PC-9 (cell line): ENCODE results near the gene CAST. TPM values are rescaled to one million over a fixed set of nuclear protein-coding genes. Genes with fewer than 3 reads are reported as not detected.
A peak's percentile ranks its signal among the peaks of the same experiment; 100 is the strongest.

ENCODE experiments used
- BruUV-seq: library from RNA; stranded (reverse); fragments of 400-500 nt; replicated peaks from 2 replicates; lab custom pipeline; 2021; lab: Mats Ljungman, UMichigan
- CTCF ChIA-PET: fragments of 300-600 bp; sonication (Branson Sonifier 250); formaldehyde crosslinking; loops from one replicate; lab custom pipeline; 2022; ENCODE audit warnings: antibody characterized with exemption; lab: Charles Lee
- POLR2A ChIA-PET: fragments of 300-600 bp; sonication (Branson Sonifier 250); formaldehyde crosslinking; loops from one replicate; lab custom pipeline; 2022; ENCODE audit warnings: antibody characterized with exemption; ENCODE audit not compliant: unreplicated experiment; lab: Charles Lee
- DNase-seq, 2 experiments: peaks; one replicate each; pipeline versions ENCODE4 v3.0.0 to v3.0.0-alpha.2; 2015 to 2022; ENCODE audit warnings: mixed read lengths in 1 of 2
- H2AFZ ChIP-seq: fragments of 200-600 bp; sonication (generic); 2 replicates; pipeline ENCODE4 v1.8.1; 2017; ENCODE audit warnings: antibody characterized with exemption
- H3F3A ChIP-seq: fragments of 200-600 bp; sonication (generic); 2 replicates; pipeline ENCODE4 v1.8.1; 2017; ENCODE audit warnings: antibody characterized with exemption, mild to moderate bottlenecking, low read depth; ENCODE audit not compliant: insufficient read depth
- H3K27ac ChIP-seq: fragments of 200-600 bp; sonication (generic); 2 replicates; pipeline ENCODE4 v1.6.1; 2016; ENCODE audit warnings: mixed run types
- H3K27me3 ChIP-seq: fragments of 200-600 bp; sonication (generic); 2 replicates; pipeline ENCODE4 v1.6.1; 2016; ENCODE audit warnings: low read depth, mixed run types; ENCODE audit not compliant: insufficient read depth
- H3K36me3 ChIP-seq: fragments of 200-600 bp; sonication (generic); 2 replicates; pipeline ENCODE4 v1.6.1; 2016; ENCODE audit warnings: low read depth, mixed run types
- H3K4me1 ChIP-seq: fragments of 200-600 bp; sonication (generic); replicated peaks from 2 replicates; pipeline ENCODE4 v1.6.1; 2016; ENCODE audit warnings: mixed run types; ENCODE audit not compliant: insufficient read depth
- H3K4me2 ChIP-seq: fragments of 200-600 bp; sonication (generic); 2 replicates; pipeline ENCODE4 v1.6.1; 2017; ENCODE audit warnings: mixed run types
- H3K4me3 ChIP-seq: fragments of 200-600 bp; sonication (generic); 2 replicates; pipeline ENCODE4 v1.6.1; 2016; ENCODE audit warnings: mixed run types
- H3K79me2 ChIP-seq: fragments of 200-600 bp; sonication (generic); 2 replicates; pipeline ENCODE4 v1.6.1; 2017; ENCODE audit warnings: low read depth, mixed run types
- H3K9me2 ChIP-seq: fragments of 200-600 bp; sonication (generic); 2 replicates; pipeline ENCODE4 v1.8.1; 2017; ENCODE audit warnings: mild to moderate bottlenecking; ENCODE audit not compliant: insufficient read depth
- H3K9me3 ChIP-seq: fragments of 200-600 bp; sonication (generic); 2 replicates; pipeline ENCODE4 v1.8.1; 2016; ENCODE audit warnings: low read depth; ENCODE audit not compliant: insufficient read depth
- H4K20me1 ChIP-seq: fragments of 200-600 bp; sonication (generic); 2 replicates; pipeline ENCODE4 v1.8.1; 2017; ENCODE audit not compliant: insufficient read depth
- CTCF ChIP-seq: fragments of 200-600 bp; sonication (generic); conservative IDR thresholded peaks from 2 replicates; pipeline ENCODE4 v1.6.1; 2017; ENCODE audit warnings: mixed run types, antibody characterized with exemption, mild to moderate bottlenecking, moderate library complexity
- EZH2 ChIP-seq: fragments of 200-600 bp; sonication (generic); IDR thresholded peaks from 2 replicates; pipeline ENCODE4 v1.8.0; 2017; ENCODE audit warnings: antibody characterized with exemption, low read depth
- intact Hi-C: fragments of 100-400 bp; cut with micrococcal nuclease; formaldehyde crosslinking; loops from one replicate; pipeline ENCODE4 v1.10.0; 2022; ENCODE audit not compliant: unreplicated experiment
- total RNA-seq: library from RNA; stranded (reverse); gene quantifications from 2 replicates; pipeline ENCODE4 v1.2.3, GENCODE V29; 2021

Gene CAST
- total RNA-seq, 1 experiment from 2014 or later: 289 TPM

- intact Hi-C loops: loop anchor here (5.0 to 10.0 kb wide), 2 partner anchors 342 to 475 kb away; no protein-coding TSS in a partner anchor
- Histone ChIP-seq H3K79me2 (peaks cover 46% of the 10 kb centered on the region), H3F3A (peaks cover 13% of the 10 kb centered on the region; the same call in 1 of the 2 replicates), H3K9me2 (no peaks in the 10 kb centered on the region), H3K9me3 (no peaks in the 10 kb centered on the region), H4K20me1 (peaks cover 4% of the 10 kb centered on the region; the same call in 1 of the 2 replicates), H3K4me1 (peaks cover 9% of the 10 kb centered on the region; the same call in 1 of the 2 replicates), H3K36me3 (0 out of 2 replicates have a peak, but pooled peaks cover 12% of the 10 kb centered on the region), H3K27me3 (no peaks in the 10 kb centered on the region), H2AFZ (no peak overlapping the region), H3K27ac (peak overlapping the region; percentile 10), H3K4me3 (no peak overlapping the region; the same call in 1 of the 2 replicates), H3K4me2 (peak overlapping the region; percentile 41; the same call in 1 of the 2 replicates)
- ChIA-PET CTCF (interaction anchor here (2.1 kb wide), 1 partner anchor 73 kb away, joined by 16 read pairs; no protein-coding TSS in a partner anchor), POLR2A (interaction anchor here (1.0 kb wide), 1 partner anchor 24 kb away, joined by 3 read pairs; no protein-coding TSS in a partner anchor)
- no peak for DNase-seq
- no TSS peak for BruUV-seq
- no peak for TF ChIP-seq CTCF
- TF ChIP-seq EZH2: no peak
Observed at GRCh38 chr5:96687080-96687479, 24.9 kb downstream of the CAST start.

GRCh38 chr5:96687812-96688453, 25.8 kb downstream of the CAST start:
- Histone ChIP-seq H3K27ac (peak overlapping the region; percentile 10), H3K4me2 (peak overlapping the region; percentile 41), H2AFZ (no peak overlapping the region), H3K27me3 (no peaks in the 10 kb centered on the region), H4K20me1 (peaks cover 4% of the 10 kb centered on the region; the same call in 1 of the 2 replicates), H3K9me3 (no peaks in the 10 kb centered on the region), H3K79me2 (peaks cover 47% of the 10 kb centered on the region), H3K4me3 (no peak overlapping the region; the same call in 1 of the 2 replicates), H3K36me3 (0 out of 2 replicates have a peak, but pooled peaks cover 12% of the 10 kb centered on the region), H3K4me1 (peaks cover 9% of the 10 kb centered on the region; the same call in 1 of the 2 replicates), H3K9me2 (no peaks in the 10 kb centered on the region), H3F3A (peaks cover 15% of the 10 kb centered on the region; the same call in 1 of the 2 replicates)
- peak in 1 of 2 experiments; percentile 39 for DNase-seq
- intact Hi-C loops: loop anchor here (1.0 to 10.0 kb wide), 3 partner anchors 74 to 474 kb away; no protein-coding TSS in a partner anchor
- CTCF ChIA-PET: interaction anchor here (2.1 kb wide), 1 partner anchor 74 kb away, joined by 16 read pairs; no protein-coding TSS in a partner anchor
- TF ChIP-seq CTCF (peak; percentile 82), EZH2 (no peak)
- POLR2A ChIA-PET: no interaction called here
- no TSS peak for BruUV-seq

GRCh38 chr5:96690861-96691260, 28.7 kb downstream of the CAST start:
- ChIA-PET POLR2A (interaction anchor here (0.7 kb wide), 1 partner anchor 99 kb away, joined by 3 read pairs; no protein-coding TSS in a partner anchor), CTCF (no interaction called here)
- TF ChIP-seq CTCF (no peak), EZH2 (no peak)
- peaks cover 16% of the 10 kb centered on the region for H3K36me3 ChIP-seq
- peaks cover 45% of the 10 kb centered on the region for H3K79me2 ChIP-seq
- no peak overlapping the region for H3K27ac ChIP-seq
- peaks cover 9% of the 10 kb centered on the region; the same call in 1 of the 2 replicates for H3K4me1 ChIP-seq
- no peak overlapping the region for H3K4me3 ChIP-seq
- H4K20me1 ChIP-seq: peaks cover 9% of the 10 kb centered on the region; the same call in 1 of the 2 replicates
- peaks cover 16% of the 10 kb centered on the region; the same call in 1 of the 2 replicates for H3F3A ChIP-seq
- H3K27me3 ChIP-seq: no peaks in the 10 kb centered on the region
- BruUV-seq: no TSS peak
- H2AFZ ChIP-seq: no peak overlapping the region
- H3K4me2 ChIP-seq: no peak overlapping the region
- no peaks in the 10 kb centered on the region for H3K9me3 ChIP-seq
- H3K9me2 ChIP-seq: no peaks in the 10 kb centered on the region
- DNase-seq: no peak
- intact Hi-C loops: no loop called here
